ENCODE data around the gene LY86.

The LY86 gene

DNA sequence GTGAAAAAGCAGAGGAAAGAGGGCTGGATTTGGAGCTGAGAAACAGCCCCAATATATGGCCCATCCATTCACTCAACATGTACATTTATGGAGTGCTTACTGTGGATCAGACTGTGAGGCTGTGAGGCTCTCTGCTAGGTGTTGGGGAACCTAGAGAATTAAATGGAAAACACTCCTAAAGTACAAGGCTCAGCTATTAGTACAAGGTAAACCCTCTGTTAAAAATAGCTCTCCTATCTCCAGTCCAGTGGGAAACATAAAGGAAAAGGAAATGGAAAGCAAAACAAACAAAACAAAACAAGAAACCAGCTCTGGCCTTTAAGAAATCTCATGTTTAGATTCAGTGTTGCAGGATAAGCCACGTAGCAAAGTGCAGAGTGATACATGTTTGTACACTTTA, 35.0 kb downstream of the LY86 start:
- DNase-seq (ENCODE audit: low read depth in 2 of 2), result no peak

DNA sequence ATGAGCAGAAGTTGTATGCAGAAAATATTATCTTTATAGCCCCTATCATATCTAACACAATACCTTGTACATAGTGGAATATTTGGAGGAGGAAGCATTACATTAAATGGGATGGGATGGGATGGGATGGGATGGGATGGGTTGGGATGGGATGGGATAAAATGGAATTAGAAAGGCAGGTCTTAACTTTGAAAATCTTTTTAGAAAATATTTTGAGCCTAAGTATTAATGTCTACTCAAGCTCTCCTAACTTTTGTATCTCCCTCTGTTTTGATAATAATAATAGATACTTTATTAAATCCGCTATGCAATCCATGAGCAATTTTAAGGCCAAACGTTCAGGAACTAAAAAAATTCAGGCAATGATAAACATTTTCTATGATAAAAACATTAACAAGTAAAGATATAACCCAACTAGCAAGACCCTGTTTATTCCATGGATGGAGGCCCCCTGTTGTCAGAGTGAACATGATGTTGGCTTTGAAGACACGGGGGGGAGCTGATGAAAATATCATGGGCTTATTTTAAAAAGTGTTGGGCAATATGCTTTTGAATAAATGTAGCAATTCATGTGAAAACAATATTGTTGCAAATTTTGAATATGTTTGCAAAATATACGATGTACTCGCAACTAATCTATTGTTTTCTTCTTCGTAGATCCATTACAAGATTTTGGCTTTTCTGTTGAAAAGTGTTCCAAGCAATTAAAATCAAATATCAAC, 35.9 kb downstream of the LY86 start:
- no peak for DNase-seq (ENCODE audit: low read depth in 2 of 2)

DNA sequence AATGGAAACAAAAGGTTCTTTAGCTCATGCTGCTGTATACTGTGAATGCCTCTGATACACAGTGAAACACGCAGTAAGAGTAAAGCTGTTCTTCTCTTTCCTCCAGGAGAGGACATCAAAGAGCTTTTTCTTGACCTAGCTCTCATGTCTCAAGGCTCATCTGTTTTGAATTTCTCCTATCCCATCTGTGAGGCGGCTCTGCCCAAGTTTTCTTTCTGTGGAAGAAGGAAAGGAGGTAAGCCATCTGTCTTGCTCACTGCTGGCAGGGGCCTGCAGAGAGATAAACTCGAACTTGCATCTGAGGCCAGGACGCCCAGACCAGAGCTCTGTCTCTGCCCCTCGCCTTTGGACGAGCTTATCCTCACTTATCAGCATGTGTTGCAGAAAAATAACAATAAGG, 37.7 kb downstream of the LY86 start:
- DNase-seq (ENCODE audit: low read depth in 2 of 2), result no peak

DNA sequence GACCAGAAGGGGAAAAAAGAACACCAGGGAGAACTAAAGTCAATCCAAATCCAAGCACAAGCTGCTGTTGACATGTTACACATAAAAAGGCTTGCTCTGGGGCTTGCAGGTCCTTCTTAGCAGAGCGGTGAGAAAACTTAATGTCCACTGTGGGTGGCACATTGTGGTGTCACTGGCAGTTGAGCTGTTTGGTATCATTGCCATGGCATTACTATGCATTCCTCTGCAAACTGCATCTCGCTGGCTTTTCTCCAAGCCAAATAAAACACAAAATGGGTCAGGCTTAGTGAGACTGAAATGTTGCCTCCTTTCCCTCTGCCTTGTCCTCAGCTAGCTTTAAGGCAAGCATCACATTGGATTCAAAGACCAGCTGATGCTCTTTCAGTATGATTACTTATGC, 40.9 kb downstream of the LY86 start:
- no peak for DNase-seq (ENCODE audit: low read depth in 2 of 2)

DNA sequence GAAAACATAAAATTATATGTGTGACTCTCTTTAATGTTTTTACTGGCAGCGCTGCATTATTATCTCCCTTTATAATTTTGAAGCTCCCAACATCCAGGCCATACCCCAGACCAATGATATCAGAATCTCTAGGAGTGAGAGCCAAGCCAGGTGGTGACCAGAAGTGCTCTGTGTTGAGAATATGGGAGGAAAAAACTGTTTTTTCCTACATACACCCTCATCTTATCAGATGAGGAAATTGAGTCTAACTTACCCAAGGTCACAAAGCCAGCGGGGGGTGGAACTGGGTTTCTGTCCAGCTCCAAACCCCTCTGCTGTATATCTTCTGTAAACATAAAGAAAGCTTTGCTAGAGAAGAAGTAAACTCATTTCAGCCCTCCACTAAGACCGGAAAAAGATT, 42.5 kb downstream of the LY86 start:
- no peak for DNase-seq (ENCODE audit: low read depth in 2 of 2)

DNA sequence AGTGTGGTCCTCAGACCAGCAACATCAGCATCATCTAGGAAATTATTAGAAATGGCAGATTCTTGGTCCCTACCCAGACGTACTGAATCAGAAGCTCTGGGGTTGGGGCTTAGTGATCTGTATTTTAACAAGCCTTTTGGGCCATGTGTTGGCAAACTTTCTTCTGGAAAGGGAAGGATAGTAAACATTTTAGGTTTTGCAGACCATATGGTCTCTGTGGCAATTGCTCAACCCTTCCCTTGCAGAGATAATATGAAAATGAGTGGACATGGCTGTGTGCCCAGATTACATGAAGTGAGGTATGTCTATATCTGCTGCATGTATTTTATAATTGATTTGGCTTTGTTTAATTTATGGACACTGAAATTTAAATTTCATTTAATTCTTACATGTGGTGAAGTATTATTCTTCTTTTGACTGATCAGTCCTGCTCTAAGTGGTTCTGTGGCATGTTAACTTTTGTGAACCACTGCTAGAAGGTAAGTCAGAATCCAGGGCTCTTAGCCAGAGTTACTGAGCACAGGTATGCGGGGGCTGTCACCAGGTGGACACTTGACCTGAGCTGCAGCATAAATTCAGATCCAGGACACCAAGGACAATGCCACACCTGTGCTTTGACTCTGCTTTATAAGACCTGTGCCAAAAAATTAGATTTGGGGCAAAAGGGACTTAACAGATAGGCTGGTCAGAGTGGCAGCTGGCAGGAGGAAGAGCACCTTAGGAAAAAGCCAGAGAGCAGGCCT, 43.2 kb downstream of the LY86 start:
- DNase-seq (ENCODE audit: low read depth in 2 of 2), result no peak

DNA sequence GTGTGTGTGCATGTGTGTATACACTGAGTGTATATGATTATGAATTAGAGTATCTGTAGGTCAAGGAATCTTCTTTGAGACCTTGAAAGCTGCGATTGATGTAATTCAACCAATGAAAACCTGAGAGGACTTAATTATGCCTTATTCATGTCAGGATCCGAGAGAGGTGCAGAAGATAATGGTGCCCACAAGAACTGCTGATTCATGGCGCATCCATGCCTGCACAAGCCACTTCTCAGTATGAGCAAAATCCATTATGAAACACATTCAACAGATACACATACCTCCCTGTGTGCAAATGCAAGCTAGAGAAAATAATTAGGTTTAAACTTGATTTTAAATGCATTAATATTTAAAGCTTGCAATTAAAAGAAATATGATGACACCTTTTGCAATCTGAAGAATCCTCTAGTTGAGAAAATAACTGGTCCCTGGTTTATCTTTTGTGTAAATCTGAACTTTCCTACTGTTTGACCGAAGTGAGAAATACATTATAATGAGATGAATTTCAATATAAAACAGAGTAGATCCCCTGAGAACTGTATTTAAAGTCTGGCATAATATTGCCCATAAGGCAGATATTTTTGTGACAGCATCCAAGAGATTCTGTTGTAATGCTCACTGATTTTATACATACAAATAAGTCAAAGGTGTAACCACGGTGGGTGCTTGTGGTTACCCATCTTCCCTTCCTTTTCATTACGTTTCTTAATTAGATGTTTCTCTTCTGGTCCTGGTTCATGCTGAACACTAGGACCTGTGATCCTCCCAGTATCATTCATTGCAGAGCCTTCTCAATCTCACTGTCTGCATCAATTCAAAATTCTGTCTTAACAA, 45.6 kb downstream of the LY86 start:
- DNase-seq (ENCODE audit: low read depth in 2 of 2), result no peak

DNA sequence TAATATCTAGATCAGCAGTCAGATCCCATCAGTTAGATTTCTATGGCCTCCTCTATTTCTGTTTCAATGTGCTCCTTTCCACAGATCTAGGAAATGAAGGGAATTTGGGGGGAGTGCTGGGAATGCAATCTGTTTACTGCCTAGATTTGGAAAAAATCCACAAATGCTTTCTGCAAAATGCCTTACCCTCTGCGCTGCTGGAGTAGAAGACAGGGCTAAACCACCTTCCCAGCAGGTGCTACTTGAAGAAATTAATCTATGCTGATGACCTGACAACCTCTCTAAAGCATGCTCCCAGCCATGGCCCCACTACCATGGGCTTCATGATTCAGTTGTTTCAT, 46.2 kb downstream of the LY86 start:
- DNase-seq (ENCODE audit: low read depth in 2 of 2), result no peak

DNA sequence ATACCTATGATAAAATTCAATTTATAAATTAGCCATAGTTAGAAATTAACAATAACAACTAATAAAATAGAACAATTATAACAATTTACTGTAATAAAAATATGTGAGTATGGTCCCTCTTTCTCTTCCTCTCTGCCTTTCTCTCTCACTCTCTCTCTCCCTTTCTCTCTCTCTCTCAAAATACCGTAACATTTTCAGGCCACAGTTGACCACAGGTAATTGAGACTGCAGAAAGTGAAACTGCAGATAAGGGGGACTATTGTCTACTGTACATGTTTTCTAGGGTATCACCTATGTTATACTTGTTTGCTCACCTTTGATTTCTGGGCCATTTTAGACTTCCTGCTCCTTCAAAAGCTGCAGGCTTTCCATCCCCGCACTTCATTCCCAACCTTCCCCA, 46.8 kb downstream of the LY86 start:
- DNase-seq (ENCODE audit: low read depth in 2 of 2), result no peak

DNA sequence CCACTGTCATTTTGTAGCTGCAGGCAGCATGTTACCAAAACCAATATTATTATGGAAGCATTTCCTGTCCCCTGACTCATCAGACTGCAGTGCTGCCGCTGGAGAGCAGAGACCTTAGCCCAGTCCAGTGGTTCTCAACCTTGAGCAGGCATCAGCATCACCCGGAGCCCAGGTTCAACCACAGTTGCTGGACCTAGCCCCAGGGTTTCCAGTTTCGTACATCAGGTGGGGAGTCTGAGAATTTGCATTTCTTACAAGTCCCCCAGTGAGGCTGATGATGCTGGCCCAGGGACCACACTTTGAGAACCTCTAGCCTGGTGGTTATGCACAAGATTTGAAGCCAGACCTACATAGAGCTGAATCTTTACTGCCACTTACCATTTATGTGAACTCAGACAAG, 47.3 kb downstream of the LY86 start:
- DNase-seq (ENCODE audit: low read depth in 2 of 2), result no peak

DNA sequence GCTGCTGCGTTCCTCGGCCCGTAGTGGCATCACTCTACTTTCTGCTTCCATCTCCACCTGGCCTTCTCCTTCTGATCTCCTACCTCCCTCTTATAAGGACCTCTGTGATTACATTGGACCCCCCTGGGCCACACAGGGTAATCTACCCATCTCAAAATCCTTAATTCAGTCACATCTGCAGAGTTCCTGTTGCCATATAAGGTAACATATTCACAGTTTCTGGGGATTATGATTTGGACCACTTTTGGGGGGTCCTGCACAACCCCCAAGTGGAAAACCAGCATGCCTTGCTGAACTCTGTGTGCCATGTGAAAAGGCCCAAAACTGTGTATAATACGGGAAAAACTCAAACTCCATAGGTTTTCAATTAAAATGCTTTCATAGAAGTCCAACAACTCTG, 51.1 kb downstream of the LY86 start:
- no peak for DNase-seq (ENCODE audit: low read depth in 2 of 2)

DNA sequence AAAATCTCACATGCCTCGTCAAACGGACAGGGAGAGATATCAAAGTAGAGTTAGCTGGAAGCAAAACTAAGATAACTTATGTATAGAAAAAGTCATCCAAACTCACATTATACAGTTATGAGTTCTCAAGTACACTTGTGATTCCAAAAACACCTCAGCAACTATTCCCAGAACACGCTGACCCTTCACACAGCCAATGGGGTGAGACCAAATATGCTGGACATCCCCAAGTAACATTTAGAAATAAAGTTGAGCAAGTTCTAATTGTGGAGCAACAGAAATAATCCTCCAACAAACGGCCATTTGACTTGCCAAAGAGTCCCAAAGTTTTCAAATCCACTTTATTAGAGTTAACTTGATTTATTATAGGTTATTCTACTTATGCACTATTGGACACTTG, 52.4 kb downstream of the LY86 start:
- no peak for DNase-seq (ENCODE audit: low read depth in 2 of 2)

DNA sequence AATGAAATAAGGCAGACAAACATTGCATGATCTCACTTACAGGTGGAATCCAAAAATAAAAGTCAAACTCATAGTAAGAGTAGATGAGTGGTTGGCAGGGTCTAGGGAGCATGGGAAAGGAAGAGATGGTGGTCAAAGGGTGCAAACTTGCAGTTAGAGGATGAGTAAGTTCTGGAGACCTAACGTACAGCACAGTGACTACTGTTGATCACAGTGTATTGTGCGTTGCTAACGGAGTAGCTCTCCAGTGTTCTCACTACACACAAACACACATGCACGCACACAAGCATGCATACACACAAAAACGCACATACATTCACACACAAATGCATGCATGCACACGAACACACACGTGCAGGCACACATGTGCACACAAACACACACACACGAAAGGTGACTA, 54.9 kb downstream of the LY86 start:
- no peak for DNase-seq (ENCODE audit: low read depth in 2 of 2)

DNA sequence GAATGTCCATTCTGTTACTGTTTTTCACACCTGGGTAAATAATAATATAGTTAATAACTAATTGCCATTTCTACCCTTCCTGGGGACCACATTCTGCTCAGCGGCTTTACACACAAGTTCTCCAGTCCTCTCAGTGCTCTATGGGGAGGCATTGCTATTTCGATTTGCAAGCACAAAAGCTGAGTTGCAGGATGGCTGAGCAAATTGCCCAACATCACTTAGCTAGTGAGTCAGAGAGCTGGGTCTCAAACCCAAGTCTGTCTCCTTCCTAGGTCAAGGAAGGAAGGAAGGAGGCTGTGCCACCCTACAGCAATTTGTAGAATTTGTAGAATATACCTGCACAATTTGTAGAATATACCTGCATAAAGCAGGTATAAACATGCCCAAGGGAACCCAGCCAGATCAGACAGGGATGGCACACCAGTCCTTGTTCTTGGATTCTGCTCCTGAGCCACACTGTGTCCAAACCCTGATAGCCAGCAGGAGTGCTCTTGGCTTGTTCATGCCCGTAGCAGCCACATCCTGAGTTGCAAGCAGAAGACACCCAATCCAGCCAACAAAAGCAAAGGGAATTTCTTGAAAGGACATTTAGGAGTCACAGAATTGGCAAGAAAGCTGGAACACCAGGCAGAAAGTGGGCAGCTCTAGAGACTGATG, 56.9 kb downstream of the LY86 start:
- DNase-seq (ENCODE audit: low read depth in 2 of 2), result no peak

DNA sequence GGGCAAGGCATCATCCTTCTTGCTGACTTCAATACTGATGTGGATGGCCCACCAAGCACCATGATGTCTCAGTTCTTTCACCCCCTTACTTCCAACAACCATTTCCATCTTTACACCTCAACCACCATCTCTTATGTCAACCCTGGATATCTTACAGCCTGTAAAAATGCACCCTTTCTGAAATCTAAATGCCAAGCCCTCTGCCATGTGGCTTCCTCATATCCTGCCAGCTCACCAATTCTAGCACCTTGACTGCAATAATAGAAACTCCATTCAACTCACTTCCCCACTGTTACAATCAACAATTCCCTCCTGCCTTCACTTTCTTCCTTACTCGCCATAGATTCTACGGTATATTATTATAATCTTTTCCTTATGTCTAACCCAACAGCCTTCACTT, 57.9 kb downstream of the LY86 start:
- no peak for DNase-seq (ENCODE audit: low read depth in 2 of 2)

DNA sequence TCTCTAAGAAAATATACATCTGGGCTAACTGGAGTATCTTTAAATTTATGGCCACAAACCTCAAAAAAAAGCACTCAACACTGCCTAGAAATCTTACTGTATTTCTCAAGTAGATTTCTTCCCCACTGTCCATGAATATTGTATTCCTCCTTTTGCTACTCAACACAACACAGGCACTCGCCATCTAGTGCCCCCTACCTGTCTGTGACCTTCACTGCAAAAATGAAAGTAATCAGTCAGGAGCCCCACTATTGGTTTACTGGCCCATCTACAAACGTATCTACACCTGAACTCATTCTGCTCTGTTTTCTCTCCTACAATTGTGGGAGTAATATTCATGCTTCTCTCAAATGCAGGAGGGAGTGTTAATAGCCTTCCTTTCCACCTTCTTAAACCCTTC, 58.3 kb downstream of the LY86 start:
- no peak for DNase-seq (ENCODE audit: low read depth in 2 of 2)

DNA sequence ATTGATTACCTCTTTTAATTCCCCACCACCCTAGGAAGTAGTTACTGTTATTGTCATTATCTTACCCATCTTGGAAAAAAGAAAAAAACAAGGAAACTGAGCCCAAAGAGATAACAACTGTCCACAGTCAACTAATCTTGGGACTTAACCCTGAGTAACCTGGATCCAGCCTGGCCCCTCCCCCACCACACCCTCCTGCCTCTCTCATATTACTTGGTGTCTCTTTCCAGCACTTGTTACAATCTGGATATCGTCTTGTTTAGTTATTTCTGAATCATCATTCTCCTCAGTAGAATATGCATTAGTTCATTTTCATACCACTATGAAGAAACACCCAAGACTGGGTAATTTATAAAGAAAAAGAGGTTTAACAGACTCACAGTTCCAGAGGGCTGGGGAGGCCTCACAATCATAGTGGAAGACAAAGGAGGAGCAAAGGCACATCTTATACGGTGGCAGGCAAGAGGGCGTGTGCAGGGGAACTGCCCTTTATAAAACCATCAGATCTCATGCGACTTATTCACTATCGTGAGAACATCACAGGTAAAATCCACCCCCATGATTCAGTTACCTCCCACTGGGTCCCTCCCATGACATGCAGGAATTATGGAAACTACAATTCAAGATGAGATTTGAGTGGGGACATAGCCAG, 60.3 kb downstream of the LY86 start:
- no peak for DNase-seq (ENCODE audit: low read depth in 2 of 2)

DNA sequence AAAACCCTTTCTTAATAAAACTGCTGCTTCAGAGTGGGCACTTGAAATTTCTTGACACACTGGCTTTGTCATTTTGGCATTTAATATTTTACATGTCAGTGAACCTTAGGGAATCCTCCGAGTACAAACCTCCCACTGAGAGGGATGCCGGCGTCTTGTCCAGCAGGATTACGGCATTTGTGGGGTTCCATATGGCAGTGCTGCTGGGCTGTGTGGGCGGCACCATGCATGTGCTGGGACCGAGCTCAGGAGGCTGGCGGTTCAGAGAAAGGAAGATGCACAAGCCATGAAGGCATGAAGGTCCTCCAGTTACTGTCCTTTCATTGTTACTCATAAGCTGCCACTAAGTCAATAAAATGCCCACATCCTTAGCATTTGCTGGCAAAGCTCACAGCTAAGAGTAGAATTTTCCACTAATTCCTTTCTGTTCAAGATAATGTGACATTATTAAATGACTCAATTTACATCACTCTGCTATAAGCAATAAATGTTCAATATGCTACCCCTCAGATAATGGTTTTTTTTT, 61.4 kb downstream of the LY86 start:
- no peak for DNase-seq (ENCODE audit: low read depth in 2 of 2)

DNA sequence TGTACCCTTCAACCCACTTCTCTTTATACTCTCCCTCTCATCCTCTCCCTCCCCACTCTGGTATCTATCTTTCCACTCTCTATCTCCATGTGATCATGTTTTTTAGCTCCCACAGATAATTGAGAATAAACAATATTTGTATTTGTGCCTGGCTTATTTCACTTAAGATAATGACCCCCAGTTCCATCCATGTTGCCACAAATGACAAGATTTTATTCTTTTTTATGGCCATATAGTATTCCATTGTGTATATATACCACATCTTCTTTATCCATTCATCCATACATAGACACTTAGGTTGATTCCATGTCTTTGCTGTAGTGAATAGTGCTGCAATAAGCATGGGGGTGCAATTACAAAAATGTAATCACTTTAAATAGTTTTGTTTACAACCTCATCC, 62.3 kb downstream of the LY86 start:
- DNase-seq (ENCODE audit: low read depth in 2 of 2), result no peak

DNA sequence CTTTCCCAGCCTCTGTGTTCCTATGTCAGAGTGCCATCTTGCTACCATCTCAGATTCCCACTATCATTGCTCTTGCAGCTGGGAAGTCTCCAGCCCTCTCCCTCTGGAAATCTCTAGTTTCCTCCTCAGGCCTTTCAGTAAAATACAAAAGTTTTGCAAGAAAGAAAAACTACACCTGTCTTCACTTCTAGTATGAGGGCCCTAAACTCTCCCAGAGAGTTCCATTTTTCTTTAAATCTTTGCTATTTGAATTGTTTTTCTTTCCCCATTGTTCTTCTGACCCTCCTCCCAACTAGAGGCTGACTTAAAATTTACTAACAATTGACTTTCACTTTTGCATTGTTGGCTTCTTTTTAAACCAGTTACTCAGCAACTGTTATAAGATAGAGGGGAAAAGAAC, 62.8 kb downstream of the LY86 start:
- no peak for DNase-seq (ENCODE audit: low read depth in 2 of 2)

DNA sequence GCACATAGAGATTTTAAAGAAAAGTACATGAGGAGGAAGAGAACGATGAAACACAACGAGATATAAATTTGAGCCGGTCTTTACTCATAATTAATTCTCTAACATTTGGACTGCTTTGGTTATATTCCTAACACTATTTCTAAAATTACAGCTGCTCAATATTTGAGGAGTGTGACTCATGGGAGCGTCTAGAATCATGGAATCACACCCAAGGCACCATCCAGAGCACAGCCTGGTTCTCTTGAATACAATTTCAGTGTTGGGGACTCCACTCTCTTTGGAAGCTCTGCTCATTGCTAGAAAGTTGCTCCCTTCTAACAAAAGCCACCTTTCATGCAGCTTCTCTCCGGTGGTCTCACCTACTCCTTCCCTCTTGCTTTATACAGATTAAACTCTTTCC, 64.4 kb downstream of the LY86 start:
- no peak for DNase-seq (ENCODE audit: low read depth in 2 of 2)

Data from stimulated activated CD8-positive, alpha-beta memory T cell treated with anti-CD3 and anti-CD28 coated beads, Interleukin-2, amount 100 ng/mL, for 1 hour (primary cell).